ENCODE results near the gene TMEM221.

The TMEM221 gene

GRCh38 chr19:17484520-17485185 is 36.2 kb upstream of the TMEM221 start:
- TF ChIP-seq, protein P1, sequence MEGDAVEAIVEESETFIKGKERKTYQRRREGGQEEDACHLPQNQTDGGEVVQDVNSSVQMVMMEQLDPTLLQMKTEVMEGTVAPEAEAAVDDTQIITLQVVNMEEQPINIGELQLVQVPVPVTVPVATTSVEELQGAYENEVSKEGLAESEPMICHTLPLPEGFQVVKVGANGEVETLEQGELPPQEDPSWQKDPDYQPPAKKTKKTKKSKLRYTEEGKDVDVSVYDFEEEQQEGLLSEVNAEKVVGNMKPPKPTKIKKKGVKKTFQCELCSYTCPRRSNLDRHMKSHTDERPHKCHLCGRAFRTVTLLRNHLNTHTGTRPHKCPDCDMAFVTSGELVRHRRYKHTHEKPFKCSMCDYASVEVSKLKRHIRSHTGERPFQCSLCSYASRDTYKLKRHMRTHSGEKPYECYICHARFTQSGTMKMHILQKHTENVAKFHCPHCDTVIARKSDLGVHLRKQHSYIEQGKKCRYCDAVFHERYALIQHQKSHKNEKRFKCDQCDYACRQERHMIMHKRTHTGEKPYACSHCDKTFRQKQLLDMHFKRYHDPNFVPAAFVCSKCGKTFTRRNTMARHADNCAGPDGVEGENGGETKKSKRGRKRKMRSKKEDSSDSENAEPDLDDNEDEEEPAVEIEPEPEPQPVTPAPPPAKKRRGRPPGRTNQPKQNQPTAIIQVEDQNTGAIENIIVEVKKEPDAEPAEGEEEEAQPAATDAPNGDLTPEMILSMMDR (IDR thresholded peaks at IDR 0.05; ENCODE audit: low read depth, low read length) = no peak
- H3K4me3 ChIP-seq (ENCODE audit: low read depth, low read length) = no peak overlapping the region
- no peaks in the 10 kb centered on the region for H3K9me3 ChIP-seq (ENCODE audit: severe bottlenecking)
- no peaks in the 10 kb centered on the region; the same call in 1 of the 2 replicates for H3K36me3 ChIP-seq
- no peak overlapping the region for H3K27ac ChIP-seq
- H3K27me3 ChIP-seq (ENCODE audit: insufficient read depth, low read depth, severe bottlenecking) = no peaks in the 10 kb centered on the region
- DNase-seq = no peak

GRCh38 chr19:17483605-17484002 is 35.1 kb upstream of the TMEM221 start:
- H3K4me3 ChIP-seq (ENCODE audit: low read depth, low read length) = no peak overlapping the region
- no peaks in the 10 kb centered on the region for H3K9me3 ChIP-seq (ENCODE audit: severe bottlenecking)
- DNase-seq = no peak
- H3K36me3 ChIP-seq = no peaks in the 10 kb centered on the region; the same call in 1 of the 2 replicates
- no peaks in the 10 kb centered on the region for H3K27me3 ChIP-seq (ENCODE audit: insufficient read depth, low read depth, severe bottlenecking)
- H3K27ac ChIP-seq = no peak overlapping the region
- TF ChIP-seq, protein P1 (IDR thresholded peaks at IDR 0.05; ENCODE audit: low read depth, low read length) = no peak

GRCh38 chr19:17482877-17483604 is 34.6 kb upstream of the TMEM221 start:
- no peak for DNase-seq
- Histone ChIP-seq H3K36me3 (no peaks in the 10 kb centered on the region; the same call in 1 of the 2 replicates), H3K9me3 (ENCODE audit: severe bottlenecking) (no peaks in the 10 kb centered on the region), H3K4me3 (ENCODE audit: low read depth, low read length) (no peak overlapping the region), H3K27ac (no peak overlapping the region), H3K27me3 (ENCODE audit: insufficient read depth, low read depth, severe bottlenecking) (no peaks in the 10 kb centered on the region)
- TF ChIP-seq, protein P1 (IDR thresholded peaks at IDR 0.05; ENCODE audit: low read depth, low read length) = no peak

GRCh38 chr19:17481986-17482385 is 33.5 kb upstream of the TMEM221 start:
- TF ChIP-seq, protein P1 (IDR thresholded peaks at IDR 0.05; ENCODE audit: low read depth, low read length) = no peak

GRCh38 chr19:17479325-17479791 is 30.9 kb upstream of the TMEM221 start:
- no peaks in the 10 kb centered on the region for H3K27me3 ChIP-seq (ENCODE audit: insufficient read depth, low read depth, severe bottlenecking)
- no peak for DNase-seq

More at GRCh38 chr19:17481986-17482385, 33.5 kb upstream of the TMEM221 start:
- Histone ChIP-seq H3K27ac (no peak overlapping the region), H3K27me3 (ENCODE audit: insufficient read depth, low read depth, severe bottlenecking) (no peaks in the 10 kb centered on the region), H3K9me3 (ENCODE audit: severe bottlenecking) (no peaks in the 10 kb centered on the region), H3K4me3 (ENCODE audit: low read depth, low read length) (no peak overlapping the region), H3K36me3 (no peaks in the 10 kb centered on the region; the same call in 1 of the 2 replicates)
- DNase-seq = no peak

More at GRCh38 chr19:17479325-17479791, 30.9 kb upstream of the TMEM221 start:
- Histone ChIP-seq H3K4me3 (ENCODE audit: low read depth, low read length) (no peak overlapping the region), H3K27ac (no peak overlapping the region), H3K9me3 (ENCODE audit: severe bottlenecking) (no peaks in the 10 kb centered on the region), H3K36me3 (no peaks in the 10 kb centered on the region; the same call in 1 of the 2 replicates)
- TF ChIP-seq, protein P1 (IDR thresholded peaks at IDR 0.05; ENCODE audit: low read depth, low read length) = no peak
